Raji (cell line): ENCODE measurements around the gene CFD.

Experiments
- POLR2A ChIP-seq: IDR thresholded peaks from 2 replicates; pipeline ENCODE4 v1.6.1; 2011; ENCODE audit warnings: low read depth, low read length, control low read depth; ENCODE audit not compliant: insufficient read depth

The CFD gene

DNA sequence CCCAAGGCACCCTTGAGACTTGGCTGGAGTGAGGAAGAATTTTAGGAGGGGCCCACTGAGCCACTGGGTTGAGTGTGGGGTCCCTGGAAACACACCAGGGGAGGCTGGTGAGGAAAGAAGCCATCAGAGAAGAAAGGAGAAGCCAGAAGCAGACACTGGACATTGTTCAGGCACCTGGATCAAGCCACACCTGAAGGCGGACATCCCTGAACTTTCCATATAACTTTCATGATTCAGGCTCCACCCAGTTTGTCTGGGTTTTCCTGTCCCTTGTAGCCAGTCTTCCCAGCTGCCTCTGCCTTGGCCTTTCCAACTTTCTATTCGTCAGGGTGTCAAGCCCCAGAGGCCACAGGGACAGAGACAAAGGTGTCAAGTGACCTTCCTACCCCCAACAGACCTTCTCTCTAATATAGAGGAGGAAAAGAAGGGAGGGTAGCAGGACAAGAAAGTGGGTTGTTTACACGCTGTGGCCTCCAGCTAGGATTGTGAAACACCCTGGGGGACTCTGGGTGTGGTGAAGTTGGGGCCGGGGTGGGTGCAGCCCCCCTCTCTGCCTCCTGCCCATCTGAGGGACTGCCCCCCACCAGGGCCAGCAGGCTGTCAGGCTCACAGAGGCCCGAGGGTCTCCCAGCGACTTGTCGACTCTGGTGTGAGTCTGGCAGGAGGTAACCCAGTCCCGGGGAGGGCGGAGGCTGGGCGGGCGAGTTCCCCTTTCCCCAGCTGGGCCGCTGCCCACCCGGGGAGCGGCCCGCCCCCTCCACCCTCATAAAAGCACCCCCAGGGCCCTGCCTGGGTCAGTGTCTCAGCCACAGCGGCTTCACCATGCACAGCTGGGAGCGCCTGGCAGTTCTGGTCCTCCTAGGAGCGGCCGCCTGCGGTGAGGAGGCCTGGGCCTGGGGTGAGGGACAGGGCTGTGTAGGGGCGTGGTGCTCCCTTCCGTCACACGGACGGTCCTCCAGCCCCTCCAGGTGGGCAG is at the start of gene CFD:
Gene CFD (plus strand): TSS at position 797 of the 976 bp plus-strand sequence. CDS start 26 bp downstream, at position 823.
- no peak for TF ChIP-seq POLR2A

DNA sequence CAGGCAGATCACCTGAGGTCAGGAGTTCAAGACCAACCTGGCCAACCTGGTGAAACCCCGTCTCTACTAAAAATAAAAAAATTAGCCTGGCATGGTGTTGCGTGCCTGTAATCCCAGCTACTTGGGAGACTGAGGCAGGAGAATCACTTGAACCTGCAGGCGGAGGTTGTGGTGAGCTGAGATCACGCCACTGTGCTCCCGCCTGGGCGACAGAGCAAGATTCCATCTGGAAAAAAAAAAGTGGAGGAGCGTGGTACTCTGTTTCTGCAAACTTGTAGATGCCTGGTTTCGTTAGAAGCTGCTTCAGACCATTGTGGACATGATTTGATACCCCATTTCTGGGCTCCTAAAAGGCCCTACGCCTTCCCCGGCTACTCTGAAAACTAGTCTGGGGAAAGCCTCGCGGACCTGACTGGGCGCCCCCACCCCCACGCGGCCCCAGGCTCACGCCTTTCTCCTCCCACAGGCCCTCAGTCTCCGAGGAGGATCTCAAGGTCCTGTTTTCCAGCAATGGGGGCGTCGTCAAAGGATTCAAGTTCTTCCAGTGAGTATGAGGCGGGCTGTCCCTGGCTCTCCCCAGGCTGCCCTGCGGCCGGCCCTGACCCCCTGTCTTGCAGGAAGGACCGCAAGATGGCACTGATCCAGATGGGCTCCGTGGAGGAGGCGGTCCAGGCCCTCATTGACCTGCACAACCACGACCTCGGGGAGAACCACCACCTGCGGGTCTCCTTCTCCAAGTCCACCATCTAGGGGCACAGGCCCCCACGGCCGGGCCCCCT is 49.2 kb upstream of the CFD start:
- no peak for TF ChIP-seq POLR2A

DNA sequence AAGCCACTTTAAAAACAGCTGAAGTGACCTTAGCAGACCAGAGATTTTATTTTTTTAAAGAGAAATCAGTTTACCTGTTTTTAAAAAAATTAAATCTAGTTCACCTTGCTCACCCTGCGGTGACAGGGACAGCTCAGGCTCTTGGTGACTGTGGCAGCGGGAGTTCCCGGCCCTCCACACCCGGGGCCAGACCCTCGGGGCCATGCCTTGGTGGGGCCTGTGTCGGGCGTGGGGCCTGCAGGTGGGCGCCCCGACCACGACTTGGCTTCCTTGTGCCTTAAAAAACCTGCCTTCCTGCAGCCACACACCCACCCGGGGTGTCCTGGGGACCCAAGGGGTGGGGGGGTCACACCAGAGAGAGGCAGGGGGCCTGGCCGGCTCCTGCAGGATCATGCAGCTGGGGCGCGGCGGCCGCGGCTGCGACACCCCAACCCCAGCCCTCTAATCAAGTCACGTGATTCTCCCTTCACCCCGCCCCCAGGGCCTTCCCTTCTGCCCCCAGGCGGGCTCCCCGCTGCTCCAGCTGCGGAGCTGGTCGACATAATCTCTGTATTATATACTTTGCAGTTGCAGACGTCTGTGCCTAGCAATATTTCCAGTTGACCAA is 48.5 kb upstream of the CFD start:
- no peak for TF ChIP-seq POLR2A

DNA sequence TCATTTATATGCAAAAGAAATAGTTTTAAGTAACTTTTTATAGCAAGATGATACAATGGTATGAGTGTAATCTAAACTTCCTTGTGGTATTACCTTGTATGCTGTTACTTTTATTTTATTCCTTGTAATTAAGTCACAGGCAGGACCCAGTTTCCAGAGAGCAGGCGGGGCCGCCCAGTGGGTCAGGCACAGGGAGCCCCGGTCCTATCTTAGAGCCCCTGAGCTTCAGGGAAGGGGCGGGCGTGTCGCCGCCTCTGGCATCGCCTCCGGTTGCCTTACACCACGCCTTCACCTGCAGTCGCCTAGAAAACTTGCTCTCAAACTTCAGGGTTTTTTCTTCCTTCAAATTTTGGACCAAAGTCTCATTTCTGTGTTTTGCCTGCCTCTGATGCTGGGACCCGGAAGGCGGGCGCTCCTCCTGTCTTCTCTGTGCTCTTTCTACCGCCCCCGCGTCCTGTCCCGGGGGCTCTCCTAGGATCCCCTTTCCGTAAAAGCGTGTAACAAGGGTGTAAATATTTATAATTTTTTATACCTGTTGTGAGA is 47.9 kb upstream of the CFD start:
- TF ChIP-seq POLR2A: no peak

DNA sequence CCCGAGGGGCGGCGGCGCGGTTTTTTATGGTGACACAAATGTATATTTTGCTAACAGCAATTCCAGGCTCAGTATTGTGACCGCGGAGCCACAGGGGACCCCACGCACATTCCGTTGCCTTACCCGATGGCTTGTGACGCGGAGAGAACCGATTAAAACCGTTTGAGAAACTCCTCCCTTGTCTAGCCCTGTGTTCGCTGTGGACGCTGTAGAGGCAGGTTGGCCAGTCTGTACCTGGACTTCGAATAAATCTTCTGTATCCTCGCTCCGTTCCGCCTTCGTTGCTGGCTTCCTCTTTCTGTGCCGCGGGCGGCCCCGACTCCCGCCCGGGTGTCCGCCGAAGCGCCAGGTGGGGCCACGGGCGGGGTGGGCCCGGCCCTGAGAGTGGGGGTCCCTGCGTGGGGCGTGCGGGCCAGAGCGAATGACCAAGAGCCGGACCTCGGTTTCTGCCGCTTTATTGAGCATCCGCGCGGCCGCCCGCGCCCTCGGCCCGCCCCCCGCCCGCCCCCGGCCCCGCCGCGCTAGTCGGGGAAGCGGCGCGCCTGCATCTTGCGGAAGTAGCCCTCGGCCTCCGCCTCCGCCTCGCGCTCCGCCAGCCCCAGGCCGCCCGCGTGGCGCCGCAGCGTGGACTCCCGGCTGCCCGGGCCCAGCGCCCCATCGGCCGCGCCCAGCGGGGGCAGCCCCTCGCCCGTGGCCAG is 47.3 kb upstream of the CFD start:
- no peak for TF ChIP-seq POLR2A

DNA sequence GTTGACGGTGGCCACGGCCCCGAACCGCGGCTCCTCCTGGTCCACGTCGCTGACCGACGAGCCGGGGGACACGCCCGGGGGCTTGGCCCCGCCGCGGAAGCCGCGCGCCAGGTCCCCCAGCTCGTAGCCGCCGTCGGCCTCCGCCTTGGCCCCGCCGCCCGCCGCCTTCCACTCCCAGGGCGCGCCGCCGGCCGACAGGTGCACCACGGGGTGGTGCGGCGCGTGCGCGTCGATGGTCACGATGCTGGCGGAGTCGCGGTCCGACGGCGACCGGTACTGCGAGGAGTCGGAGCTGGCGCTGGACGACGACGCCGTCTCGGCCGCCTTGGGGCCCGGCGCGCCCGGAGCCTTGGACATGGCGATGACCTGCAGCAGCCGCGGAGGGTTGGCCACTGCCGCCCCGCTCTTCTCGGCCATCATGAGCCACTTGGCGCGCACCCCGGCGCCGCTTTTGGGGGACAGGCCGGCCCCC is 46.7 kb upstream of the CFD start:
- TF ChIP-seq POLR2A: no peak

DNA sequence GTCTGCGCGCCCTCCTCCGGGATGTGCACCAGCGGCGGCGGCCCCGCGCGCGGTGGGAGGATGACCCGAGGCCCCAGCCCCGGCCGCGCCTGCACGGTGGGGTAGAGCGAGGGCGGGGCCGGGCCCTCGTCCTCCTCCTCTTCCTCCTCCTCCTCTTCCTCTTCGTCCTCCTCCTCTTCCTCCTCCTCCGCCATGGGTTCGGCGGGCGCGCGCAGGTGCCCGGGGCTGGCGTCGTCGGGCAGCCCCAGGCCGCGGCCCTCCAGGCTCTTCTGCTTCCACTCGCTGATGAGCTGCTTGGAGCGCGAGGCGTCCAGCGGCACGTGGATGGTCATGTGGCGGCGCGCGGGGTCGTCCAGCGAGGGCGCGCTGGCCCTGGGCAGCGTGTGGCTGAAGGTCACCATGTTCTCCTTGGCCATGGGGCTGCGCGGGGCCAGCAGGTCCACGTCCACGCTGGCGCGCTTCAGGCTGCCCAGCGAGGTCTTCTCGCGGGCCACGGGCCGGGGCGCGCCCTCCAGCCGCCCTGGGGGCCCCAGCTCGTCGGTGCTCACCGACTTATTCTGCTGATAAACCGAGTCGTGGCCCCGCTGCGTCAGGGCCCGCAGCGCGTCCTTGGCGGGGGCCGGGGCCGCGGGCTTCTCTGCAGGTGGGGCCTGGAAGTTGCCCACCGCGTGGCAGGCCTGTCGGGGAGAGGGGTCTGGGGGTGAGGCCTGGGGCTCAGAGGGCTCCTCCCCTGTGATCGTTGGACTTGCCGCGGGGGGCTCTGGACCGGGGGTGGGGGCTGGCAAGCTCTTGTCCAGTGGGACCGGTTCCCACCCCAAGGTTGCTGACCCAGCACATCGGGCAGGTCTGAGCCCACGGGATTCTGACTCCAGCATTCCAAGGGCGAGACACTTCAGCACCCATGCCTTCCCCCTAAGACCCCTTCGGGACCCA is 46.0 kb upstream of the CFD start:
- no peak for TF ChIP-seq POLR2A

DNA sequence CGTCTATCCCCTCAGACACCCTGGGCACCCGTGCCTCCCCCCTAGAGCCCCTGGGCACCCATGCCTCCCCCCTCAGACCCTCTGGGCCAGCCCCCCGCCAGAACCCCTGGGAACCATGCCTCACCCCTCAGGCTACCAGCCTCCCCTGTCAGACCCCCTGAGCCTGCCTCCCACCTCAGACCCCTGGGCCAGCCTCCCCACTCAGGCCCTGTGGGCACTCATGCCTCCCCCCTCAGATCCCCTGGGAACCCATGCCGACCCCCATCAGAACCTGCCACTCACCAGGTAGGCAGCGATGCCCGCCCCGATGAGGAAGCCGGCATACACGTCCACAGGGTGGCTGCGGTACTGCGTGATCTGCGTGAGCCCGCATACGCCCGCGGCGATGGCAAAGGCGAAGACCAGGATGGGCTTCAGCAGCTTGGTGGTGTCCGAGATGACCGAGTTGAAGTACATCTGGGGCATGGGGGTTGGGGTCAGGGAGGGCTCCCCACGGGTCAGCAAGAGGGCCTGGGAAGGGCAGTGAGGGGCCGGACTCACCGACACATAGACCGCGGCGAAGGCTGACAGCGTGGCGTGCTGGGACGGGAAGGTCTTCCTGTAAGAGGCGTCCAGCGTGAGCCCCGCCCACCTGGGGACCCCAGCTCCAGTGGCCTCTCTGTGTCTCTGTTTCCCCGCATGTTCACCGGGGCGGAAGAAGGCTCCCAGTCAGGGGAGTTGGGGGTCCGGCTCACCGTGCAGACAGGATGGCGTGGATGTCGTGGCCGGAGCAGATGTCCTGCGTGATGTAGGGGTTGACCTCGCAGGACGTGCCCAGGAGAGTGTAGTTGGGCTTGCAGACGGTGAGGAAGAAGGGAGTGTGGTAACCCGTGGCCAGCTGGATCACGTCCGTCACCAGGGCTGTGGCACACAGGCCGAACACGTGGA is 45.0 kb upstream of the CFD start:
- no peak for TF ChIP-seq POLR2A

DNA sequence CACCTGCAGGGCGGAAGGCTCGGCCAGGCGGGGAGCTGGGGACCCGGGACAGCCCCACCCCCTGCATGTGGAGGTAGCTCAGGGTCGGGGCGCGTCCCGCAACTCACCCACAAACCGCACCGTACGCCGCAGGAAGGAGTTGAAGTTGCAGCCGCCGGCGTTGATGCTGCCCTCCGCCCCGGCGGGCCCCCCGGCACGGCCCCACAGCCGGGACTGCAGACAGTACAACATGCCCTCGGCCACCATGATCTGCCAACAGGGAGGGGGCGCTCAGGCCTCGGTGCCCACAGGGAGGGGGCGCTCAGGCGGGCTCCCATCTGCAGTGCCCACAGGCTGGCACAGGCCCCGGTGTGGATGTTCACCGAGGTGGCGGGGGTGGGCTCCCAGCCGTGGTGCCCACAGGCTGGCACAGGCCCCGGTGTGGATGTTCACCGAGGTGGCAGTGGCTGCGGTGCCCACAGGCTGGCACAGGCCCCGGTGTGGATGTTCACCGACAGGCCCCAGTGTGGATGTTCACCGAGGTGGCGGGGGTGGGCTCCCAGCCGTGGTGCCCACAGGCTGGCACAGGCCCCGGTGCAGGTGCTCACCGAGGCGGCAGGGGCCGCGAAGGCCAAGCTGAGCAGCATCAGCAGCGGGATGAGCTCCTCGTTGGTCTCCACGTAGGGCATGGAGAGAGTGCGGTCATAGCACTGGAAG is 44.2 kb upstream of the CFD start:
- TF ChIP-seq POLR2A: no peak

DNA sequence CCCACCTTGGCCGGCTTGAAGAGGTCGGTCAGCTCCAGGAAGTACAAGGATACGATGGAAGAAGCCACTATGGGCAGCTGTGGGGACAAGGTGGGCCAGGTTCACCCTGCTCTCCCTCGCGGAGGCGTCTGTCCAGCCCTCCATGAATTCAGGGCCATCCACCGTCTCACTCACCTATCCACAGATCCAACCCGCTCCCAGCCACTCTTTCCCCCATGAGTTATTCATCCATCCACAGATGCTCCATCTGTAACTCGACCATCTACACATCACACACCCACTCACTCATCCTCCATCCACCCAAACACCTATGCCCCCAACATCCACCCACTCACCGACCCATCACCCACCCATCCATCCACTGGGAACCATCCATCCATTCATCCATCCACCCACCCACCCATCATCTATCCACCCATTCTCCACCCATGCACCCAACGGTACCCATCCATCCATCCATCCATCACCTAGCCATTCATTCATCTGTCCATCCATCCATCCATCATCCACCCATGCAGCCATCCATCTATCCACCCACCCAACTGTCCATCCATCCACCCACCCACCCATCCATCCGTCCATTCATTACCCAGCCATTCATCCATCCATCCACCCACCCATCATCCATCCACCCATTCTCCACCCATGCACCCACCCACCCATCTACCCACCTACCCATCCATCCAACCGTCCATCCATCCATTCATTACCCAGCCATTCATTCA is 43.5 kb upstream of the CFD start:
- no peak for TF ChIP-seq POLR2A

DNA sequence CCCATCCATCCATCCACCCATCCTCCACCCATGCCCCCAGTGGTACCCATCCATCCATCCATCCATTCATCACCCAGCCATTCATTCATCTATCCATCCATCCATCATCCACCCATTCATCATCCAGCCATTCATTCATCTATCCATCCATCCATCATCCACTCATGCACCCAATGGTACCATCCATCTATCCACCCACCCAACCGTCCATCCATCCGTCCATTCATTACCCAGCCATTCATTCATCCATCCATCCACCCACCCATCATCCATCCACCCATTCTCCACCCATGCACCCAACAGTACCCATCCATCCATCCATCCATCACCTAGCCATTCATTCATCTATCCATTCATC is 43.0 kb upstream of the CFD start:
- TF ChIP-seq POLR2A: no peak

DNA sequence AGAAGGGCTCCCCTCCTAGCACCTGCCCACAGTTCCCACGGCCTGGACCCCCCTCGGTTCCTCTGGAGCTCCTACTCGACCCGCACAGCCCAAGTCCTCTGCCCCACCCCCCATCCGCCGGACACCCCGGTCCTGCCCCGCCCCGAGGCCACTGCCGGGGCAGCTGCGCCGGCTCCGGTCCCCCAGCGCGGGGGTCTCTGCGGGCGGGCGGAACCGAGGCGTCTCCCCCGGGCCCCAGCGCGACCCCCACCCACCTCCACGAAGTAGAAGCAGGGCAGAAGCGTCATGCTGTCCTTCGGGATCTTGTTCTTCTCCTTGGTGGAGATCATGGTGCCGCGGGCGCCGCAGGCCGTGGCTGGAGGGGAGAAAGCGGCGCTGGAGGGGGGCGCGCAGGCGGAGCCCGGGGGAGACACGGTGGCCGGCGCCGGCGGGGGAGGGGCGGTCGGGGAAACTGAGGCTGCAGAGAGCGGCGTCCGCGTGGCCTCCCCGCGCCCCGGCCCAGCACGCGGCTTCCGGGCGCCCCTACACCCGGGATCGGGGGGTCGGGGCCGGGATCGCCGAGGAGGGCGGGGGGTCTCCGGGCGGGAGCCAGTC is 38.1 kb upstream of the CFD start:
- no peak for TF ChIP-seq POLR2A
